ENCODE data around the gene CCT7.

- TF ChIP-seq, protein P1, sequence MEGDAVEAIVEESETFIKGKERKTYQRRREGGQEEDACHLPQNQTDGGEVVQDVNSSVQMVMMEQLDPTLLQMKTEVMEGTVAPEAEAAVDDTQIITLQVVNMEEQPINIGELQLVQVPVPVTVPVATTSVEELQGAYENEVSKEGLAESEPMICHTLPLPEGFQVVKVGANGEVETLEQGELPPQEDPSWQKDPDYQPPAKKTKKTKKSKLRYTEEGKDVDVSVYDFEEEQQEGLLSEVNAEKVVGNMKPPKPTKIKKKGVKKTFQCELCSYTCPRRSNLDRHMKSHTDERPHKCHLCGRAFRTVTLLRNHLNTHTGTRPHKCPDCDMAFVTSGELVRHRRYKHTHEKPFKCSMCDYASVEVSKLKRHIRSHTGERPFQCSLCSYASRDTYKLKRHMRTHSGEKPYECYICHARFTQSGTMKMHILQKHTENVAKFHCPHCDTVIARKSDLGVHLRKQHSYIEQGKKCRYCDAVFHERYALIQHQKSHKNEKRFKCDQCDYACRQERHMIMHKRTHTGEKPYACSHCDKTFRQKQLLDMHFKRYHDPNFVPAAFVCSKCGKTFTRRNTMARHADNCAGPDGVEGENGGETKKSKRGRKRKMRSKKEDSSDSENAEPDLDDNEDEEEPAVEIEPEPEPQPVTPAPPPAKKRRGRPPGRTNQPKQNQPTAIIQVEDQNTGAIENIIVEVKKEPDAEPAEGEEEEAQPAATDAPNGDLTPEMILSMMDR (IDR thresholded peaks at IDR 0.05; ENCODE audit: insufficient read depth, low read length, poor library complexity, severe bottlenecking), result no peak
- no peak for TF ChIP-seq EZH2phosphoT487 (conservative IDR thresholded peaks at IDR 0.05; ENCODE audit: low read length)
Measured at GRCh38 chr2:73244580-73244979, 10.5 kb downstream of the CCT7 start.

Data from SU-DHL-6 (cell line).